Measurements from ENCODE around the gene RIBC2.

RIBC2 gene

GRCh38 chr22:45453764-45454163, 40.3 kb downstream of the RIBC2 start:
- H3K4me3 ChIP-seq (ENCODE audit: control insufficient read depth, low read depth, low read length): no peak overlapping the region
- no peak for TF ChIP-seq CTCF (IDR thresholded peaks at IDR 0.05; ENCODE audit: control insufficient read depth, insufficient read depth, low read depth, low read length, missing control alignments)
- no peak for DNase-seq (ENCODE audit: low read depth)

DNA sequence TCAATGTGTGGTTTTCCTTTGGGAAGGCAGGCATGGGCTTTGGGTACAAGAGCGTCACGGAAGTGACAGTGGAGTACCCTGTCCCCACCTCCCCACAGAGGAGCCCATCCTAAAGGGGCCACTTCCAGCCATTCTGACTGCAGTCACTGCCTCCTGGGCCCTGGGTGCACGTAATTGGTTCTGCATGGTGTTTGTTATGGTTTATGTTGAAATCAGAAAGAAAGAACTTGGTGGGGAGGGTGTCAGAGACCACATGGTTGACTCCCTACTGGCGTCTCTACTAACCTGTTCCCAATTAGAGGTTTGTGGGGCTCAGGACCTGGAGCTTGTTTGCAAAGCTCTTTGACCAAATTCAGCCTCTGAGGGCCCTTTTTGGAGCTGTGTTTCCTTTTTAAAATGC, 40.8 kb downstream of the RIBC2 start:
- no peak for TF ChIP-seq CTCF (IDR thresholded peaks at IDR 0.05; ENCODE audit: control insufficient read depth, insufficient read depth, low read depth, low read length, missing control alignments)
- H3K4me3 ChIP-seq (ENCODE audit: control insufficient read depth, low read depth, low read length): no peak overlapping the region
- DNase-seq (ENCODE audit: low read depth): peak; percentile 85

- no peak for TF ChIP-seq CTCF (IDR thresholded peaks at IDR 0.05; ENCODE audit: control insufficient read depth, insufficient read depth, low read depth, low read length, missing control alignments)
- DNase-seq (ENCODE audit: low read depth): no peak
- H3K4me3 ChIP-seq (ENCODE audit: control insufficient read depth, low read depth, low read length): no peak overlapping the region
Measured at GRCh38 chr22:45455212-45455611, 41.7 kb downstream of the RIBC2 start.

- TF ChIP-seq CTCF (IDR thresholded peaks at IDR 0.05; ENCODE audit: control insufficient read depth, insufficient read depth, low read depth, low read length, missing control alignments): no peak
- no peak overlapping the region for H3K4me3 ChIP-seq (ENCODE audit: control insufficient read depth, low read depth, low read length)
- DNase-seq (ENCODE audit: low read depth): no peak
Measured at GRCh38 chr22:45455621-45456020, 42.1 kb downstream of the RIBC2 start.

DNA sequence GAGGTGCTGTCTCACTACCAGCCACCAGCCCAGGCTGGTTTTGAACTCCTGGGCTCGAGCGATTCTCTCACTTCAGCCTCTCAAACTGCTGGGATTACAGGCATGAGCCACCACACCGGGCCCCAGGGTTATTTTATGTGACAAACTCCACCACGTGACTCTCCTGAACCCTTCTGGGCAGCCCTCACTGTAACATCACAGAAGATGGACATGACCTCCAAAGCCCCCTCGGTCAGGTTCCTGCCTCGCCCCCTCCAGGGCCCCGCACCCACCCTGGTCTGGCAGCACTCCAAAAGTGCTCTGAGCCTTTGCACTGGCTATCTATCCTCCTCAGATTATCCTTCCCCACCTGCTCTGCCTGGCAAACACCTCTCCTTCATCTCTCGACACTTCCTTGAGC, 43.3 kb downstream of the RIBC2 start:
- DNase-seq (ENCODE audit: low read depth): no peak
- H3K4me3 ChIP-seq (ENCODE audit: control insufficient read depth, low read depth, low read length): no peak overlapping the region
- TF ChIP-seq CTCF (IDR thresholded peaks at IDR 0.05; ENCODE audit: control insufficient read depth, insufficient read depth, low read depth, low read length, missing control alignments): no peak

- H3K4me3 ChIP-seq (ENCODE audit: control insufficient read depth, low read depth, low read length): no peak overlapping the region
- DNase-seq (ENCODE audit: low read depth): no peak
- no peak for TF ChIP-seq CTCF (IDR thresholded peaks at IDR 0.05; ENCODE audit: control insufficient read depth, insufficient read depth, low read depth, low read length, missing control alignments)
Measured at GRCh38 chr22:45458532-45458931, 45.0 kb downstream of the RIBC2 start.

DNA sequence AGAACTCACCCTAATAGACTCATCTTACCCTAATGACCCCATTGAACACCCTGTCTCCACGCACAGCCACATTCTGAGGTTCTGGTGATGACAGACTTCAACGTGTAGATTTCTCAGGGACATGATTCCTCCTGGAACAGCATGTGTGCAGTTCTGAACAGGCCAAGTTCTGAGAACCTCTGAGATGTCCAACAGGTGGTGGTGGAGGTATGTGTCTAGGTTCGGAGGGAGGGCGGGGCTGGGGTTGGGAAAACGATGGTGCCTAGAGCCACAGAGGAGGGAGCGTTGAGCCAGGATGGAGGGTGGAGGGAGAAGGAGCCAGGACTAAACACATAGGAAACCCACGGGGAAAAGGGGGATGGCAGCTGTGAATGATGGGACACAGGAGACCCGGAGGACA, 45.7 kb downstream of the RIBC2 start:
- TF ChIP-seq CTCF (IDR thresholded peaks at IDR 0.05; ENCODE audit: control insufficient read depth, insufficient read depth, low read depth, low read length, missing control alignments): no peak
- H3K4me3 ChIP-seq (ENCODE audit: control insufficient read depth, low read depth, low read length): no peak overlapping the region

More for the DNA sequence above, 45.7 kb downstream of the RIBC2 start:
- DNase-seq (ENCODE audit: low read depth): no peak

Measured in AG09309 (cell line).